ENCODE measurements around the gene PTGES2.
"Not testable (repeated sequence)": the region's sequence is repeated elsewhere in the genome, so short reads cannot be mapped to it uniquely, and the experiment has no call there.

PTGES2 gene

GRCh38 chr9:128120741-128121465 is 6.6 kb downstream of the PTGES2 start:
- in situ Hi-C loops (cut with HindIII; ENCODE audit: low sequenced_read_pairs): no loop called here

- in situ Hi-C loops (cut with HindIII; ENCODE audit: low sequenced_read_pairs): no loop called here
Measured at GRCh38 chr9:128120061-128120740, 7.3 kb downstream of the PTGES2 start.

- in situ Hi-C loops (cut with HindIII; ENCODE audit: low sequenced_read_pairs): no loop called here
Measured at GRCh38 chr9:128118971-128119665, 8.4 kb downstream of the PTGES2 start.

- in situ Hi-C loops (cut with HindIII; ENCODE audit: low sequenced_read_pairs): no loop called here
Measured at GRCh38 chr9:128118472-128118857, 9.1 kb downstream of the PTGES2 start.

GRCh38 chr9:128117613-128118471 is 9.7 kb downstream of the PTGES2 start:
- in situ Hi-C loops (cut with HindIII; ENCODE audit: low sequenced_read_pairs): no loop called here

GRCh38 chr9:128116104-128117083 is 11.1 kb downstream of the PTGES2 start:
- in situ Hi-C loops (cut with HindIII; ENCODE audit: low sequenced_read_pairs): no loop called here

- in situ Hi-C loops (cut with HindIII; ENCODE audit: low sequenced_read_pairs): no loop called here
Measured at GRCh38 chr9:128115187-128116103, 12.1 kb downstream of the PTGES2 start.

- in situ Hi-C loops (cut with HindIII; ENCODE audit: low sequenced_read_pairs): no loop called here
Measured at GRCh38 chr9:128114326-128115186, 13.0 kb downstream of the PTGES2 start.

GRCh38 chr9:128113526-128114325 is 13.8 kb downstream of the PTGES2 start:
- in situ Hi-C loops (cut with HindIII; ENCODE audit: low sequenced_read_pairs): no loop called here

GRCh38 chr9:128111726-128112125 is 15.8 kb downstream of the PTGES2 start:
- in situ Hi-C loops (cut with HindIII; ENCODE audit: low sequenced_read_pairs): not testable (repeated sequence)

- in situ Hi-C loops (cut with HindIII; ENCODE audit: low sequenced_read_pairs): no loop called here
Measured at GRCh38 chr9:128109050-128109709, 18.3 kb downstream of the PTGES2 start.

- in situ Hi-C loops (cut with HindIII; ENCODE audit: low sequenced_read_pairs): no loop called here
Measured at GRCh38 chr9:128108269-128109049, 19.1 kb downstream of the PTGES2 start.

- in situ Hi-C loops (cut with HindIII; ENCODE audit: low sequenced_read_pairs): no loop called here
Measured at GRCh38 chr9:128107468-128108268, 19.9 kb downstream of the PTGES2 start.

- in situ Hi-C loops (cut with HindIII; ENCODE audit: low sequenced_read_pairs): no loop called here
Measured at GRCh38 chr9:128106940-128107467, 20.5 kb downstream of the PTGES2 start.

All from endothelial cell of hepatic sinusoid (primary cell).